T-helper 22 cell (primary cell): ENCODE data around the gene VPS36.
"Not testable (repeated sequence)": the region's sequence is repeated elsewhere in the genome, so short reads cannot be mapped to it uniquely, and the experiment has no call there.

ENCODE experiments used
- DNase-seq: peaks from one replicate; pipeline ENCODE4 v3.0.0-alpha.2; 2020; ENCODE audit warnings: low read depth

VPS36 gene

GRCh38 chr13:52446265-52446664 lies 4.2 kb downstream of the VPS36 start:
- DNase-seq: no peak

GRCh38 chr13:52432456-52432855 lies 18.0 kb downstream of the VPS36 start:
- no peak for DNase-seq

GRCh38 chr13:52428295-52428694 lies 22.1 kb downstream of the VPS36 start:
- DNase-seq: no peak

- no peak for DNase-seq
These were observed 29.2 kb downstream of the VPS36 start for GRCh38 chr13:52421216-52421615.

GRCh38 chr13:52419080-52419479 lies 31.4 kb downstream of the VPS36 start:
- DNase-seq: no peak

GRCh38 chr13:52414963-52415362 lies 35.5 kb downstream of the VPS36 start:
- no peak for DNase-seq

GRCh38 chr13:52414051-52414450 lies 36.4 kb downstream of the VPS36 start:
- DNase-seq: no peak

- DNase-seq: no peak
These were observed 38.3 kb downstream of the VPS36 start for GRCh38 chr13:52412128-52412527.

GRCh38 chr13:52411629-52412028 lies 38.8 kb downstream of the VPS36 start:
- DNase-seq: no peak

- not testable (repeated sequence) for DNase-seq
These were observed 42.3 kb downstream of the VPS36 start for GRCh38 chr13:52408071-52408658.

- not testable (repeated sequence) for DNase-seq
These were observed 43.0 kb downstream of the VPS36 start for GRCh38 chr13:52407436-52407835.

- no peak for DNase-seq
These were observed 43.8 kb downstream of the VPS36 start for GRCh38 chr13:52406629-52407028.

- DNase-seq: no peak
These were observed 44.5 kb downstream of the VPS36 start, which contains the start of gene THSD1 for GRCh38 chr13:52405767-52406494. THSD1 (minus strand) TSS chr13:52406172; CDS start chr13:52402600, 3,572 bp downstream.

GRCh38 chr13:52405369-52405766 lies 45.1 kb downstream of the VPS36 start:
- DNase-seq: no peak

- DNase-seq: no peak
These were observed 50.7 kb downstream of the VPS36 start for GRCh38 chr13:52399708-52400107.

GRCh38 chr13:52399046-52399445 lies 51.4 kb downstream of the VPS36 start:
- DNase-seq: no peak

- DNase-seq: no peak
These were observed 54.7 kb downstream of the VPS36 start for GRCh38 chr13:52395704-52396103.

- DNase-seq: no peak
These were observed 55.8 kb downstream of the VPS36 start for GRCh38 chr13:52394586-52394985.

- no peak for DNase-seq
These were observed 56.7 kb downstream of the VPS36 start for GRCh38 chr13:52393572-52394357.

GRCh38 chr13:52387721-52388120 lies 62.7 kb downstream of the VPS36 start:
- no peak for DNase-seq

- no peak for DNase-seq
These were observed 64.6 kb downstream of the VPS36 start for GRCh38 chr13:52385870-52386269.

- no peak for DNase-seq
These were observed 67.1 kb downstream of the VPS36 start for GRCh38 chr13:52383366-52383765.

- DNase-seq: no peak
These were observed 72.1 kb downstream of the VPS36 start for GRCh38 chr13:52378312-52378711.
